Daoy (cell line): ENCODE data around the gene VWA3A. TPM values are rescaled to one million over a fixed set of nuclear protein-coding genes. Genes with fewer than 3 reads are reported as not detected.
A peak's percentile ranks its signal among the peaks of the same experiment; 100 is the strongest.

Source experiments
- DNase-seq: peaks from one replicate; pipeline ENCODE4 v3.0.0-alpha.2; 2015; ENCODE audit warnings: low read depth
- total RNA-seq: library from RNA; depleted of rRNA; stranded (reverse); fragments of >200 nt; shearing (Covaris generic); gene quantifications from 2 replicates; pipeline ENCODE4 v1.2.3, GENCODE V29; 2014; rRNA removed

Gene VWA3A
- total RNA-seq, 1 experiment from 2014 or later: not detected

- no peak for DNase-seq
Observed at GRCh38 chr16:22202261-22202637, 109.9 kb downstream of the VWA3A start.

GRCh38 chr16:22203091-22203490 is 110.8 kb downstream of the VWA3A start:
- no peak for DNase-seq

GRCh38 chr16:22204091-22204655 is 111.8 kb downstream of the VWA3A start:
- DNase-seq: no peak

GRCh38 chr16:22205577-22206012 is 113.3 kb downstream of the VWA3A start:
- no peak for DNase-seq

- DNase-seq: peak; percentile 95
Observed at GRCh38 chr16:22206013-22206841, 113.9 kb downstream of the VWA3A start, which contains the start of gene EEF2K. Gene EEF2K, plus strand, starts transcription at chr16:22206278. Its CDS starts 19,452 bp downstream, at chr16:22225730.

Other genes with a start within 250 kb of the VWA3A start
- 4.2 and 8.2 TPM in 2 replicates for gene NPIPB4, start 234.8 kb upstream of the VWA3A start, total RNA-seq
- gene UQCRC2, start 139.2 kb upstream of the VWA3A start, total RNA-seq: 98.1 and 127 TPM in 2 replicates
- not detected in 2 replicates for gene PDZD9, start 91.4 kb upstream of the VWA3A start, total RNA-seq
- 5.8 and 11.1 TPM in 2 replicates for gene MOSMO, start 84.4 kb upstream of the VWA3A start, total RNA-seq
- gene SDR42E2, start 70.0 kb downstream of the VWA3A start, total RNA-seq: not detected in 2 replicates
- gene EEF2K, start 113.7 kb downstream of the VWA3A start, total RNA-seq: 7.3 and 7.9 TPM in 2 replicates
- 34.1 and 52.9 TPM in 2 replicates for gene POLR3E, start 204.9 kb downstream of the VWA3A start, total RNA-seq